HepG2 (cell line): ENCODE data around the gene IP6K3. TPM values are rescaled to one million over a fixed set of nuclear protein-coding genes. Genes with fewer than 3 reads are reported as not detected.

Experiments
- ATAC-seq: fragments of 200-7000 bp; cut with Tn5 transposase; 3 replicates; pipeline ENCODE4 v1.9.1; 2020; ENCODE audit warnings: mild to moderate bottlenecking, moderate library complexity
- BruUV-seq: library from RNA; stranded (reverse); fragments of 400-500 nt; replicated peaks from 2 replicates; lab custom pipeline; 2021; lab: Mats Ljungman, UMichigan
- CTCF ChIA-PET: fragments of 300-600 bp; formaldehyde crosslinking; extraction: SDS; loops from one replicate; lab custom pipeline; 2021; ENCODE audit warnings: low total read pairs, inconsistent platforms, low intra/inter-chr PET ratio; lab: Yijun Ruan, JAX
- POLR2A ChIA-PET: fragments of 350-600 bp; sonication (Branson Sonifier 250); formaldehyde crosslinking; loops from one replicate; lab custom pipeline; 2020; ENCODE audit warnings: antibody characterized with exemption, inconsistent platforms; lab: Yijun Ruan, JAX
- DNase-seq: peaks from one replicate; pipeline ENCODE4 v3.0.0-alpha.2; 2015; ENCODE audit warnings: low spot score
- FAIRE-seq: peaks from 3 replicates; lab custom pipeline; 2011; peaks lifted over from hg19 to GRCh38; lab: Jason Lieb, UNC
- H2AFZ ChIP-seq: one replicate; pipeline ENCODE4 v1.6.1; 2011; ENCODE audit warnings: low read length, inconsistent platforms
- H3K27ac ChIP-seq: fragments of 300-600 bp; 3 replicates; pipeline ENCODE4 v1.8.0; 2011; ENCODE audit warnings: mixed run types, mild to moderate bottlenecking, mixed read lengths, low read length, inconsistent platforms; ENCODE audit not compliant: insufficient read depth; ENCODE audit errors: extremely low read length
- H3K27me3 ChIP-seq, 2 experiments: fragments of 200-600 bp in 1 of 2; 2 replicates in 1 of 2; 3 replicates in 1 of 2; pipeline versions ENCODE4 v1.6.0 to v1.8.0; 2011; ENCODE audit warnings: low read length in 2 of 2, mild to moderate bottlenecking in 2 of 2, moderate library complexity in 2 of 2, inconsistent platforms in 1 of 2; ENCODE audit not compliant: insufficient read depth in 2 of 2, control insufficient read depth in 1 of 2
- H3K36me3 ChIP-seq, 2 experiments: fragments of 200-600 bp in 1 of 2; replicated peaks in 1 of 2; 2 replicates in 1 of 2; 3 replicates in 1 of 2; pipeline versions ENCODE4 v1.5.1 to v1.8.0; 2011; ENCODE audit warnings: low read length in 2 of 2, inconsistent platforms in 1 of 2; ENCODE audit not compliant: insufficient read depth in 2 of 2, control insufficient read depth in 1 of 2
- H3K4me1 ChIP-seq: 2 replicates; pipeline ENCODE4 v1.5.1; 2012; ENCODE audit warnings: low read length, inconsistent platforms; ENCODE audit not compliant: insufficient read depth
- H3K4me2 ChIP-seq: 2 replicates; pipeline ENCODE4 v1.6.0; 2011; ENCODE audit warnings: low read depth, low read length, inconsistent platforms
- H3K4me3 ChIP-seq, 3 experiments: fragments of 200-600 bp in 1 of 3; sonication (generic), shearing (Covaris generic) in 1 of 3; replicated peaks in 1 of 3; 2 replicates each; pipeline ENCODE4 v1.5.1; 2011 to 2016; ENCODE audit warnings: low read length in 3 of 3, inconsistent platforms in 2 of 3, low read depth in 2 of 3, mild to moderate bottlenecking in 2 of 3, control low read depth in 1 of 3, mixed read lengths in 1 of 3; ENCODE audit not compliant: insufficient read depth in 1 of 3
- H3K79me2 ChIP-seq: one replicate; pipeline ENCODE4 v1.6.1; 2011; ENCODE audit warnings: low read length, inconsistent platforms; ENCODE audit not compliant: insufficient read depth
- H3K9ac ChIP-seq: 2 replicates; pipeline ENCODE4 v1.6.0; 2011; ENCODE audit warnings: mild to moderate bottlenecking, low read depth, low read length, inconsistent platforms; ENCODE audit not compliant: insufficient read depth
- H3K9me3 ChIP-seq: 2 replicates; pipeline ENCODE4 v1.5.1; 2012; ENCODE audit warnings: mild to moderate bottlenecking, low read length
- H4K20me1 ChIP-seq: 2 replicates; pipeline ENCODE4 v1.6.0; 2011; ENCODE audit warnings: inconsistent platforms, mild to moderate bottlenecking, low read length, moderate library complexity; ENCODE audit not compliant: insufficient read depth
- ATM ChIP-seq: fragments of 450-650 bp; IDR thresholded peaks from 2 replicates; pipeline ENCODE4 v1.7.1; 2017; ENCODE audit warnings: mild to moderate bottlenecking, borderline replicate concordance
- CTCF ChIP-seq: sonication (generic); formaldehyde crosslinking; IDR thresholded peaks from 2 replicates; pipeline ENCODE4 v1.5.0; 2020; ENCODE audit warnings: mild to moderate bottlenecking, missing genetic modification reagents, moderate library complexity
- HNF1B ChIP-seq: sonication (generic); formaldehyde crosslinking; IDR thresholded peaks from 2 replicates; pipeline ENCODE4 v1.5.1; 2020; ENCODE audit warnings: mild to moderate bottlenecking, moderate library complexity, missing genetic modification reagents
- HNF4A ChIP-seq: sonication (generic); formaldehyde crosslinking; IDR thresholded peaks from 2 replicates; pipeline ENCODE4 v1.4.0; 2020; ENCODE audit warnings: missing genetic modification reagents
- TEAD2 ChIP-seq: sonication (generic); formaldehyde crosslinking; IDR thresholded peaks from 2 replicates; pipeline ENCODE4 v1.9.0; 2021; ENCODE audit warnings: missing genetic modification reagents
- ZC3H13 ChIP-seq: sonication (generic); formaldehyde crosslinking; IDR thresholded peaks from 2 replicates; pipeline ENCODE4 v1.8.1; 2023; ENCODE audit warnings: mild to moderate bottlenecking, missing genetic modification reagents, moderate library complexity
- ZNF274 ChIP-seq: sonication (generic); formaldehyde crosslinking; IDR thresholded peaks from 2 replicates; pipeline ENCODE4 v1.5.1; 2020; ENCODE audit warnings: mild to moderate bottlenecking, missing genetic modification reagents
- ZNF607 ChIP-seq: sonication (generic); formaldehyde crosslinking; IDR thresholded peaks from 2 replicates; pipeline ENCODE4 v1.5.1; 2020; ENCODE audit warnings: missing genetic modification reagents, mild to moderate bottlenecking, borderline replicate concordance
- WGBS: methylation state at CpG from one replicate; pipeline ENCODE4 v1.1.6; 2017; ENCODE audit warnings: low lambda C conversion rate; 5-methylcytosine and 5-hydroxymethylcytosine counted together
- in situ Hi-C: cut with HindIII; loops from 2 replicates; pipeline ENCODE4 v1.10.0; 2017; ENCODE audit warnings: low pct_unique_long_range_greater_than_20kb; ENCODE audit not compliant: extremely low pct_ligation_motif_present
- intact Hi-C: fragments of 100-400 bp; cut with micrococcal nuclease; formaldehyde crosslinking; loops from one replicate; pipeline ENCODE4 v1.10.0; 2022; ENCODE audit not compliant: unreplicated experiment
- polyA plus RNA-seq, 8 experiments: library from polyadenylated mRNA; depleted of rRNA in 3 of 8; stranded (reverse) in 7 of 8; unstranded in 1 of 8; fragments of >200 nt; fragmentation: Illumina TruSeq in 4 of 8; extraction: Trizol in 4 of 8; gene quantifications; 2 replicates each; pipeline versions ENCODE4 v1.2.1 to v1.2.3, GENCODE V29; 2011 to 2016; ENCODE audit warnings: low read depth in 4 of 8, missing spikeins in 1 of 8, mixed read lengths in 1 of 8; ENCODE audit not compliant: insufficient read depth in 1 of 8
- total RNA-seq, 5 experiments: library from RNA; depleted of rRNA; stranded (reverse); fragments of >200 nt; fragmentation: Illumina TruSeq; extraction: Trizol; gene quantifications; 2 replicates each; pipeline ENCODE4 v1.2.3, GENCODE V29; 2016; ENCODE audit warnings: low read depth in 1 of 5
- TF ChIP-seq, protein P1 (sequence below): sonication (generic); formaldehyde crosslinking; IDR thresholded peaks from 2 replicates; pipeline ENCODE4 v1.5.0; 2020; ENCODE audit warnings: missing genetic modification reagents
- TF ChIP-seq, protein P2 (sequence below): sonication (generic); formaldehyde crosslinking; IDR thresholded peaks from 2 replicates; pipeline ENCODE4 v1.4.0; 2020; ENCODE audit warnings: missing genetic modification reagents

The IP6K3 gene
- total and polyA plus RNA-seq, 2 of the 13 experiments (the other 11 are each of a cell fraction or from before 2014, with no cell fraction given), result 0.11 to 0.18 TPM

- Histone ChIP-seq H3K9me3 (no peaks in the 10 kb centered on the region), H3K27me3 (peaks cover 0 to 4% of the 10 kb centered on the region in 2 experiments; a peak in 2 of 5 replicates), H3K4me1 (peaks cover 25% of the 10 kb centered on the region), H3K4me3 (no peak overlapping the region), H3K4me2 (no peak overlapping the region), H3K36me3 (no peaks in the 10 kb centered on the region), H3K9ac (no peak overlapping the region), H3K27ac (no peak overlapping the region), H3K79me2 (no peaks in the 10 kb centered on the region), H4K20me1 (no peaks in the 10 kb centered on the region), H2AFZ (no peak overlapping the region)
- FAIRE-seq, result no peak
- intact Hi-C loops (no loop called here), in situ Hi-C loops (no loop called here)
- 68% methylated on average over 15 of the region's 18 CpGs for WGBS
- ChIA-PET POLR2A (no interaction called here), CTCF (no interaction called here)
- no TSS peak for BruUV-seq
- no peak for DNase-seq
- ATAC-seq, result peak; percentile 36
- no peak for TF ChIP-seq ZNF607 (CRISPR knock-in tag)
- no peak for TF ChIP-seq ATM
- 0 out of 2 replicates have a peak, but pooled peaks have one; percentile 15 for TF ChIP-seq HNF4A (CRISPR knock-in tag)
- TF ChIP-seq HNF1B, result no peak
- TF ChIP-seq, protein P1, sequence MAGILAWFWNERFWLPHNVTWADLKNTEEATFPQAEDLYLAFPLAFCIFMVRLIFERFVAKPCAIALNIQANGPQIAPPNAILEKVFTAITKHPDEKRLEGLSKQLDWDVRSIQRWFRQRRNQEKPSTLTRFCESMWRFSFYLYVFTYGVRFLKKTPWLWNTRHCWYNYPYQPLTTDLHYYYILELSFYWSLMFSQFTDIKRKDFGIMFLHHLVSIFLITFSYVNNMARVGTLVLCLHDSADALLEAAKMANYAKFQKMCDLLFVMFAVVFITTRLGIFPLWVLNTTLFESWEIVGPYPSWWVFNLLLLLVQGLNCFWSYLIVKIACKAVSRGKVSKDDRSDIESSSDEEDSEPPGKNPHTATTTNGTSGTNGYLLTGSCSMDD (CRISPR knock-in tag), result no peak
- TF ChIP-seq ZC3H13 (CRISPR knock-in tag), result no peak
- no peak for TF ChIP-seq ZNF274 (CRISPR knock-in tag)
- TF ChIP-seq, protein P2, sequence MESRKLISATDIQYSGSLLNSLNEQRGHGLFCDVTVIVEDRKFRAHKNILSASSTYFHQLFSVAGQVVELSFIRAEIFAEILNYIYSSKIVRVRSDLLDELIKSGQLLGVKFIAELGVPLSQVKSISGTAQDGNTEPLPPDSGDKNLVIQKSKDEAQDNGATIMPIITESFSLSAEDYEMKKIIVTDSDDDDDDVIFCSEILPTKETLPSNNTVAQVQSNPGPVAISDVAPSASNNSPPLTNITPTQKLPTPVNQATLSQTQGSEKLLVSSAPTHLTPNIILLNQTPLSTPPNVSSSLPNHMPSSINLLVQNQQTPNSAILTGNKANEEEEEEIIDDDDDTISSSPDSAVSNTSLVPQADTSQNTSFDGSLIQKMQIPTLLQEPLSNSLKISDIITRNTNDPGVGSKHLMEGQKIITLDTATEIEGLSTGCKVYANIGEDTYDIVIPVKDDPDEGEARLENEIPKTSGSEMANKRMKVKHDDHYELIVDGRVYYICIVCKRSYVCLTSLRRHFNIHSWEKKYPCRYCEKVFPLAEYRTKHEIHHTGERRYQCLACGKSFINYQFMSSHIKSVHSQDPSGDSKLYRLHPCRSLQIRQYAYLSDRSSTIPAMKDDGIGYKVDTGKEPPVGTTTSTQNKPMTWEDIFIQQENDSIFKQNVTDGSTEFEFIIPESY (CRISPR knock-in tag), result peak; percentile 34; the same call in 1 of the 2 replicates
- TF ChIP-seq TEAD2, result no peak
- TF ChIP-seq CTCF, result peak; percentile 25; the same call in 1 of the 2 replicates
Observed at GRCh38 chr6:33735216-33735615, 11.5 kb downstream of the IP6K3 start.
